HAP-1 (cell line): ENCODE data around the gene ERO1A.
A peak's percentile ranks its signal among the peaks of the same experiment; 100 is the strongest.

Experiments used
- DNase-seq, 2 experiments: peaks; one replicate each; pipeline ENCODE4 v3.0.0-alpha.2; 2016 to 2020; ENCODE audit warnings: low spot score in 2 of 2
- H3K27me3 ChIP-seq: fragments of 250-450 bp; sonication (Bioruptor Pico); 2 replicates; pipeline ENCODE4 v1.5.1; 2020; ENCODE audit warnings: low read depth, mild to moderate bottlenecking, moderate library complexity
- H3K36me3 ChIP-seq: fragments of 250-450 bp; sonication (Bioruptor Pico); replicated peaks from 2 replicates; pipeline ENCODE4 v1.5.1; 2020; ENCODE audit warnings: mild to moderate bottlenecking
- H3K4me1 ChIP-seq: fragments of 250-450 bp; sonication (Bioruptor Pico); 2 replicates; pipeline ENCODE4 v1.5.1; 2020; ENCODE audit warnings: mild to moderate bottlenecking
- H3K4me3 ChIP-seq: fragments of 250-450 bp; sonication (Bioruptor Pico); 2 replicates; pipeline ENCODE4 v1.5.1; 2020; ENCODE audit warnings: mild to moderate bottlenecking, moderate library complexity
- H3K9me3 ChIP-seq: fragments of 250-450 bp; sonication (Bioruptor Pico); 2 replicates; pipeline ENCODE4 v1.5.1; 2020; ENCODE audit warnings: mild to moderate bottlenecking, moderate library complexity
- in situ Hi-C: fragments of 300-500 bp; cut with MboI; formaldehyde crosslinking; loops from 3 replicates; pipeline ENCODE4 v1.14.3; 2020; ENCODE audit warnings: low sequenced_read_pairs, inconsistent platforms, mixed read lengths

ERO1A gene

GRCh38 chr14:52716155-52716554 is 20.8 kb upstream of the ERO1A start:
- H3K27me3 ChIP-seq: no peaks in the 10 kb centered on the region
- H3K4me3 ChIP-seq: no peak overlapping the region
- H3K36me3 ChIP-seq: peaks cover 86% of the 10 kb centered on the region
- DNase-seq: no peak
- in situ Hi-C loops: no loop called here
- H3K4me1 ChIP-seq: no peaks in the 10 kb centered on the region
- no peaks in the 10 kb centered on the region for H3K9me3 ChIP-seq

- in situ Hi-C loops: no loop called here
- DNase-seq: no peak
- Histone ChIP-seq H3K4me3 (no peak overlapping the region), H3K36me3 (peaks cover 81% of the 10 kb centered on the region), H3K4me1 (peaks cover 5% of the 10 kb centered on the region), H3K27me3 (no peaks in the 10 kb centered on the region), H3K9me3 (no peaks in the 10 kb centered on the region)
Measured at GRCh38 chr14:52711666-52712065, 16.3 kb upstream of the ERO1A start.

- H3K4me1 ChIP-seq: peaks cover 10% of the 10 kb centered on the region
- H3K9me3 ChIP-seq: no peaks in the 10 kb centered on the region
- DNase-seq: peak; percentile 92 to 97
- peak within 1 kb of the TSS; percentile 87 for H3K4me3 ChIP-seq
- no peaks in the 10 kb centered on the region for H3K27me3 ChIP-seq
- H3K36me3 ChIP-seq: peaks cover 41% of the 10 kb centered on the region
- in situ Hi-C loops: no loop called here
Measured at GRCh38 chr14:52706724-52707706, 11.7 kb upstream of the ERO1A start, which contains the start of gene PSMC6. Gene PSMC6, plus strand, starts transcription at chr14:52707200. Its CDS starts 20 bp downstream, at chr14:52707220.

GRCh38 chr14:52706286-52706685 is 10.9 kb upstream of the ERO1A start:
- in situ Hi-C loops: no loop called here
- Histone ChIP-seq H3K4me1 (peaks cover 10% of the 10 kb centered on the region), H3K27me3 (no peaks in the 10 kb centered on the region), H3K9me3 (no peaks in the 10 kb centered on the region), H3K36me3 (peaks cover 35% of the 10 kb centered on the region), H3K4me3 (peak overlapping the region; percentile 87)
- DNase-seq: no peak

- DNase-seq: no peak
- Histone ChIP-seq H3K36me3 (peaks cover 9% of the 10 kb centered on the region), H3K9me3 (no peaks in the 10 kb centered on the region), H3K27me3 (no peaks in the 10 kb centered on the region), H3K4me3 (no peak overlapping the region), H3K4me1 (peaks cover 10% of the 10 kb centered on the region)
- in situ Hi-C loops: no loop called here
Measured at GRCh38 chr14:52703664-52704063, 8.3 kb upstream of the ERO1A start.

GRCh38 chr14:52703225-52703624 is 7.9 kb upstream of the ERO1A start:
- in situ Hi-C loops: no loop called here
- H3K9me3 ChIP-seq: no peaks in the 10 kb centered on the region
- peaks cover 7% of the 10 kb centered on the region; the same call in 1 of the 2 replicates for H3K36me3 ChIP-seq
- no peak overlapping the region for H3K4me3 ChIP-seq
- no peaks in the 10 kb centered on the region for H3K27me3 ChIP-seq
- no peak for DNase-seq
- peaks cover 6% of the 10 kb centered on the region for H3K4me1 ChIP-seq

GRCh38 chr14:52701223-52701622 is 5.9 kb upstream of the ERO1A start:
- DNase-seq: no peak
- H3K27me3 ChIP-seq: no peaks in the 10 kb centered on the region
- in situ Hi-C loops: no loop called here
- peaks cover under 1% of the 10 kb centered on the region; the same call in 1 of the 2 replicates for H3K4me1 ChIP-seq
- no peaks in the 10 kb centered on the region for H3K9me3 ChIP-seq
- no peak overlapping the region for H3K4me3 ChIP-seq
- no peaks in the 10 kb centered on the region for H3K36me3 ChIP-seq

- in situ Hi-C loops: no loop called here
- Histone ChIP-seq H3K27me3 (no peaks in the 10 kb centered on the region), H3K4me3 (no peak overlapping the region), H3K4me1 (no peaks in the 10 kb centered on the region), H3K36me3 (no peaks in the 10 kb centered on the region), H3K9me3 (no peaks in the 10 kb centered on the region)
- DNase-seq: no peak
Measured at GRCh38 chr14:52700701-52701172, 5.4 kb upstream of the ERO1A start.

- in situ Hi-C loops: no loop called here
- DNase-seq: peak; percentile 41 to 46
- Histone ChIP-seq H3K36me3 (no peaks in the 10 kb centered on the region), H3K27me3 (no peaks in the 10 kb centered on the region), H3K4me1 (peaks cover 30% of the 10 kb centered on the region), H3K9me3 (no peaks in the 10 kb centered on the region), H3K4me3 (peak overlapping the region; percentile 75)
Measured at GRCh38 chr14:52694761-52695480, 437 bp downstream of the ERO1A start.

- Histone ChIP-seq H3K27me3 (no peaks in the 10 kb centered on the region), H3K4me3 (no peak overlapping the region; the same call in 1 of the 2 replicates), H3K36me3 (no peaks in the 10 kb centered on the region), H3K4me1 (peaks cover 33% of the 10 kb centered on the region), H3K9me3 (no peaks in the 10 kb centered on the region)
- DNase-seq: no peak
- in situ Hi-C loops: no loop called here
Measured at GRCh38 chr14:52693532-52693931, 1.8 kb downstream of the ERO1A start.

GRCh38 chr14:52693036-52693435 is 2.3 kb downstream of the ERO1A start:
- no peak for DNase-seq
- Histone ChIP-seq H3K4me3 (no peak overlapping the region), H3K4me1 (peaks cover 33% of the 10 kb centered on the region), H3K9me3 (no peaks in the 10 kb centered on the region), H3K36me3 (no peaks in the 10 kb centered on the region), H3K27me3 (no peaks in the 10 kb centered on the region)
- in situ Hi-C loops: no loop called here

- Histone ChIP-seq H3K27me3 (no peaks in the 10 kb centered on the region), H3K4me3 (no peak overlapping the region), H3K36me3 (no peaks in the 10 kb centered on the region), H3K4me1 (peaks cover 33% of the 10 kb centered on the region), H3K9me3 (no peaks in the 10 kb centered on the region)
- in situ Hi-C loops: no loop called here
- no peak for DNase-seq
Measured at GRCh38 chr14:52692248-52692962, 3.0 kb downstream of the ERO1A start.

GRCh38 chr14:52690983-52691760 is 4.2 kb downstream of the ERO1A start:
- Histone ChIP-seq H3K9me3 (no peaks in the 10 kb centered on the region), H3K4me1 (peaks cover 36% of the 10 kb centered on the region), H3K4me3 (no peak overlapping the region), H3K27me3 (no peaks in the 10 kb centered on the region), H3K36me3 (no peaks in the 10 kb centered on the region)
- in situ Hi-C loops: no loop called here
- no peak for DNase-seq
